ENCODE measurements around the gene LAMA2.
"Not testable (repeated sequence)": the region's sequence is repeated elsewhere in the genome, so short reads cannot be mapped to it uniquely, and the experiment has no call there.

LAMA2 gene

DNA sequence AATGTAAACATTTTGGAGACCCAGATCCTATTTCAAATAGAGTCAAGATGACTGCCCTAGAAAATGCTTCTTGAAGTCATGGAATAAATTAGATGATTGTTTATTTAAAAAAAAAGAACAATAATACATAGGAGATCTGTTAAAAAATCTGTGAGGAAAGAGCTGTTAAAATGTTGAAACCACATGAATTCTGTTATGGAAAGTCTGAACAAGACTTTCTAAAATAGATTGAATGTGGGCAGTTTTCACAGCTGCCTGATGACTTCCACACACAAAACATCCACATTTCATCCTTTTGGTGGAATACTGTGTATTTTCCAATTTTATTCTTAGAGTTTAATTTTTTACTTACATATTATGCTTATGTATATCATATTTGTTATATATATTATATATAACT is 186.1 kb downstream of the LAMA2 start:
- ChIA-PET POLR2A (no interaction called here), CTCF (no interaction called here)
- no peak for DNase-seq (ENCODE audit: extremely low spot score)
- TF ChIP-seq SP1 (IDR thresholded peaks at IDR 0.05) = no peak
- no peak for TF ChIP-seq BHLHE40 (IDR thresholded peaks at IDR 0.05; ENCODE audit: borderline replicate concordance)
- TF ChIP-seq ZNF384 (IDR thresholded peaks at IDR 0.05) = no peak
- TF ChIP-seq SUZ12 (IDR thresholded peaks at IDR 0.05) = no peak
- TF ChIP-seq ARNT (IDR thresholded peaks at IDR 0.05) = no peak
- no peak for TF ChIP-seq FOXM1 (IDR thresholded peaks at IDR 0.05; ENCODE audit: borderline replicate concordance)
- TF ChIP-seq CTBP1 (IDR thresholded peaks at IDR 0.05; ENCODE audit: borderline replicate concordance) = no peak
- TF ChIP-seq NFRKB (IDR thresholded peaks at IDR 0.05) = no peak
- no peak for TF ChIP-seq LEF1 (IDR thresholded peaks at IDR 0.05; ENCODE audit: borderline replicate concordance)
- no peak for TF ChIP-seq TARDBP (IDR thresholded peaks at IDR 0.05)
- no peak for TF ChIP-seq HDGF (IDR thresholded peaks at IDR 0.05; ENCODE audit: borderline replicate concordance)
- TF ChIP-seq ELF4 (IDR thresholded peaks at IDR 0.05) = no peak
- TF ChIP-seq L3MBTL2 (conservative IDR thresholded peaks at IDR 0.05) = no peak
- no peak for TF ChIP-seq FOXK2 (IDR thresholded peaks at IDR 0.05)
- TF ChIP-seq, protein P1, sequence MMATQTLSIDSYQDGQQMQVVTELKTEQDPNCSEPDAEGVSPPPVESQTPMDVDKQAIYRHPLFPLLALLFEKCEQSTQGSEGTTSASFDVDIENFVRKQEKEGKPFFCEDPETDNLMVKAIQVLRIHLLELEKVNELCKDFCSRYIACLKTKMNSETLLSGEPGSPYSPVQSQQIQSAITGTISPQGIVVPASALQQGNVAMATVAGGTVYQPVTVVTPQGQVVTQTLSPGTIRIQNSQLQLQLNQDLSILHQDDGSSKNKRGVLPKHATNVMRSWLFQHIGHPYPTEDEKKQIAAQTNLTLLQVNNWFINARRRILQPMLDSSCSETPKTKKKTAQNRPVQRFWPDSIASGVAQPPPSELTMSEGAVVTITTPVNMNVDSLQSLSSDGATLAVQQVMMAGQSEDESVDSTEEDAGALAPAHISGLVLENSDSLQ (IDR thresholded peaks at IDR 0.05) = no peak
- TF ChIP-seq FOXA1 (IDR thresholded peaks at IDR 0.05) = no peak

DNA sequence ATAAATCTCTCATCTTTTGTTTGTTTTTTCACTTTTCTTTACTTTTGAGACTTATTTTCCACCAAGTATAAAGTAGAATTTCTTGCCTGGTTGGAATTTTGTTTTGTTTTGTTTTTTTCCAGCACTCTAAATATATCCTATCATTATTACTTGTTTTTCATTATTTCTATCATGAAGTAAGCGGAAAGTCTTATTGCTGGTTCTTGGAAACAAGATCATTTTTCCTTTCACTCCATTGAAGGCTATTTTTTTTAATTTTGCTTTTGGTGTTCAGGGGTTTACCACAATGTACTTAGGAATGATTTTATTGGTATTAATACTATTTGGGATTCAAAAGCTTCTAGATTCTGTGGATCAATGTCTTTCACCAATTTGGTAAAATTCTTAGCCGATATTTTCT is 190.1 kb downstream of the LAMA2 start:
- no peak for DNase-seq (ENCODE audit: extremely low spot score)
- no peak for TF ChIP-seq ZNF384 (IDR thresholded peaks at IDR 0.05)
- no peak for TF ChIP-seq SP1 (IDR thresholded peaks at IDR 0.05)
- no peak for TF ChIP-seq CTBP1 (IDR thresholded peaks at IDR 0.05; ENCODE audit: borderline replicate concordance)
- no peak for TF ChIP-seq SUZ12 (IDR thresholded peaks at IDR 0.05)
- no peak for TF ChIP-seq FOXA1 (IDR thresholded peaks at IDR 0.05)
- TF ChIP-seq ARNT (IDR thresholded peaks at IDR 0.05) = no peak
- TF ChIP-seq BHLHE40 (IDR thresholded peaks at IDR 0.05; ENCODE audit: borderline replicate concordance) = no peak
- no peak for TF ChIP-seq ELF4 (IDR thresholded peaks at IDR 0.05)
- CTCF ChIA-PET = no interaction called here
- POLR2A ChIA-PET = no interaction called here

DNA sequence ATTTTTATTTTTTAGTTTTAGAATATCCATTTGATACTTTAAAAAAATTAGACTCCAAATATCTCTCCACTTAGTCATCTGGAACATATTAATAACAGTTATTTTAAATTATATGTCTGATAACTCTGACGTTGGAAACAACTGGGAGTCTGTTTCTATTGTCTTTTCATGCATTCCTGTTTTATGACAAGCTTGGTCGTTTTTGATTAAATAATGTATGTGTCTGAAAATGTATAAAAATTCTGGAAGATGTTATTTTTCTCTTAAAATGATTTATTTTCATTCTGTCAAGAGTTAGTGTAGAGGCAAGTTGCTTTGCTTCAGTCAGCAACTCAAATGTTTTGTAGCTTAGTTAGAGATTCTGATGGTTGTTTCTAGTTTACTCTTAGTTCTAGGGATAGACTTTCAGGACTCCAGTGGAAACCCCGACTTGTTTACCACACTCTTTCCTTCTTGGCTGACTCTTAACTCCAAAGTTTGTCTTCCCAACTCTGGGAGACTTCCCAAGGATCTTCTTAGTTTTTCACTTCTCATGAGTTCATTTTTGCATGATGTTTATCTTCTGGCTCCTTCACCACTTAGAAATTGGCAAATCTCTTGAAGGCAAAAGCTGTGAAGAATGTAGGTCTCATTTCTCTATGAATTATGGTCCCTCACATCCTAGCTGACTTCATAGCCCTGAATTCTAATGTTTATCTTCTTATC is 190.9 kb downstream of the LAMA2 start:
- ChIA-PET CTCF (no interaction called here), POLR2A (no interaction called here)
- no peak for DNase-seq (ENCODE audit: extremely low spot score)
- no peak for TF ChIP-seq SUZ12 (IDR thresholded peaks at IDR 0.05)
- TF ChIP-seq FOXM1 (IDR thresholded peaks at IDR 0.05; ENCODE audit: borderline replicate concordance) = no peak
- TF ChIP-seq, protein P1 (IDR thresholded peaks at IDR 0.05) = no peak
- no peak for TF ChIP-seq TARDBP (IDR thresholded peaks at IDR 0.05)
- TF ChIP-seq CTBP1 (IDR thresholded peaks at IDR 0.05; ENCODE audit: borderline replicate concordance) = no peak
- no peak for TF ChIP-seq FOXK2 (IDR thresholded peaks at IDR 0.05)
- TF ChIP-seq BHLHE40 (IDR thresholded peaks at IDR 0.05; ENCODE audit: borderline replicate concordance) = no peak
- TF ChIP-seq LEF1 (IDR thresholded peaks at IDR 0.05; ENCODE audit: borderline replicate concordance) = no peak
- no peak for TF ChIP-seq FOXA1 (IDR thresholded peaks at IDR 0.05)
- TF ChIP-seq ARNT (IDR thresholded peaks at IDR 0.05) = no peak

DNA sequence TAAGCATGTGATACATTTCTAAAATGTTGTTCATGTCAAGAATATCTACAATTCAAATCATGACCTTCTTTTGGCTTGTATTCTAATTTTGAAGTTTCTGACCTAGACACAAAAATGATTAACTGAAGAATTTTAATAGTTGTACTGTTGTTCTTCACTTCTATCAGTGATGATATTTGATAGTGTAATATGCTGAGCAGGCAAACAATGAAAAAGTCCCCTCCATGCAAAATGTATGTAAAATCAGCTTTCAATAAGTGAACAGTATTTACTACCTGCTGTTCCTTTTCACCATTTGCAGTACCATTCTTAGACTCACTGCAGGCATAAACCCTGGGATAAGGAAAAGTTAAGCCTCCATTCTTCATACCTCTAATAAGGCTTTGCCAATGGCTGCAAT is 201.5 kb downstream of the LAMA2 start:
- no peak for TF ChIP-seq FOXA1 (IDR thresholded peaks at IDR 0.05)
- TF ChIP-seq, protein P1 (IDR thresholded peaks at IDR 0.05) = no peak
- no peak for TF ChIP-seq TARDBP (IDR thresholded peaks at IDR 0.05)
- ChIA-PET CTCF (interaction anchor here (1.2 kb wide), 1 partner anchor 10 kb away, joined by 3 read pairs; no protein-coding TSS in a partner anchor), POLR2A (no interaction called here)
- DNase-seq (ENCODE audit: extremely low spot score) = no peak

DNA sequence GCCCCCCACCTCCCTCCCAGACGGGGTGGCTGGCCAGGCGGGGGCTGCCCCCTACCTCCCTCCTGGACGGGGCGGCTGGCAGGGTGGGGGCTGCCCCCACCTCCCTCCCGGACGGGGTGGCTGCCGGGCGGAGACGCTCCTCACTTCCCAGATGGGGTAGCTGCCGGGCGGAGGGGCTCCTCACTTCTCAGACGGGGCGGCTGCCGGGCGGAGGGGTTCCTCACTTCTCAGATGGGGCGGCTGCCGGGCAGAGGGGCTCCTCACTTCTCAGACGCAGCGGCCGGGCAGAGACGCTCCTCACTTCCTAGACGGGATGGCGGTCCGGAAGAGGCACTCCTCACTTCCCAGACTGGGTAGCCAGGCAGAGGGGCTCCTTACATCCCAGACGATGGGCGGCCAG is 205.5 kb downstream of the LAMA2 start:
- CTCF ChIA-PET; POLR2A ChIA-PET; DNase-seq (ENCODE audit: extremely low spot score): not testable (repeated sequence)

DNA sequence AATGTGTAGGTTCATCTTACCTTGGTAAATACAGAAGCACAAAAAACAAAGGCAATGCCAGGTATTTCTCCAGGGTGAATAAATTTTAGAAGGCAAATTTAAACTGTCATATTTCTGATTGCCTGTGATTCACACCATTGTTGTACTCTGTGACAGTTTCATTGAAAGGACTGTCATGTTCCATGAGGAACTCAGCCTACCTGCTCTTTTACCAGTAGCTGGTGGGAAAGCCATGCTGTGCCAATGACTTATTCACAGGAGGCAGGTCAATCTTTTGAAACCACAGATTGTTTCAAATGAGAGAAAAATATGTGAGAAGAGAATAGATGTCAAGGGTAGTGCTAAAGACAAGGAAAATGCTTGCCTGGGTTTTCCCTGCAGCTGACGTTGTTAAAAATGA is 206.4 kb downstream of the LAMA2 start:
- TF ChIP-seq HDGF (IDR thresholded peaks at IDR 0.05; ENCODE audit: borderline replicate concordance) (no peak), ELF4 (IDR thresholded peaks at IDR 0.05) (no peak), ZNF384 (IDR thresholded peaks at IDR 0.05) (no peak), SUZ12 (IDR thresholded peaks at IDR 0.05) (no peak), BHLHE40 (IDR thresholded peaks at IDR 0.05; ENCODE audit: borderline replicate concordance) (no peak), TARDBP (IDR thresholded peaks at IDR 0.05) (no peak), L3MBTL2 (conservative IDR thresholded peaks at IDR 0.05) (no peak), SP1 (IDR thresholded peaks at IDR 0.05) (no peak), LEF1 (IDR thresholded peaks at IDR 0.05; ENCODE audit: borderline replicate concordance) (no peak), FOXM1 (IDR thresholded peaks at IDR 0.05; ENCODE audit: borderline replicate concordance) (no peak)
- TF ChIP-seq, protein P1 (IDR thresholded peaks at IDR 0.05) = no peak
- ChIA-PET POLR2A (no interaction called here), CTCF (no interaction called here)
- no peak for DNase-seq (ENCODE audit: extremely low spot score)
